Measurements from ENCODE around the gene OVCA2.

Gene OVCA2

DNA sequence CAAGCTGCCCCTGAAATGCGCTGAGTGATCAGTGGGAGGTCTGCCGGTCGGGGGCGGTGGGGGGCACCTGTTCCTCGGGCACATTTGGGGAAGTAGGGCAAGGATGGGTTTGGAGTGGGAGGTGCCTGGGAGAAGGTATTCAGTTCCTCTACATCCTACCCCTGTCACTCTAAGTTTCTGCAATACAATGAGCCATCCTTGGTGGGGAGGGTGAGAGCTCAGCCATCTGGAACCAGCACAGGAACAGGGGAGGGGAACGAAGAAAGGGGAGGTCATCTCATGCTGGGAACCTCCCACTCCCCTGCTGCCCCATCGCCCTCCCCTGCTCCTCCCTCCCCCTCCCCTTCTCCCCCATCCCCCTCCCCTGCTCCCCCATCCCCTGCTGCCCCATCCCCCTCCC lies 7.7 kb upstream of the OVCA2 start:
- no peak for DNase-seq (ENCODE audit: low read depth)

DNA sequence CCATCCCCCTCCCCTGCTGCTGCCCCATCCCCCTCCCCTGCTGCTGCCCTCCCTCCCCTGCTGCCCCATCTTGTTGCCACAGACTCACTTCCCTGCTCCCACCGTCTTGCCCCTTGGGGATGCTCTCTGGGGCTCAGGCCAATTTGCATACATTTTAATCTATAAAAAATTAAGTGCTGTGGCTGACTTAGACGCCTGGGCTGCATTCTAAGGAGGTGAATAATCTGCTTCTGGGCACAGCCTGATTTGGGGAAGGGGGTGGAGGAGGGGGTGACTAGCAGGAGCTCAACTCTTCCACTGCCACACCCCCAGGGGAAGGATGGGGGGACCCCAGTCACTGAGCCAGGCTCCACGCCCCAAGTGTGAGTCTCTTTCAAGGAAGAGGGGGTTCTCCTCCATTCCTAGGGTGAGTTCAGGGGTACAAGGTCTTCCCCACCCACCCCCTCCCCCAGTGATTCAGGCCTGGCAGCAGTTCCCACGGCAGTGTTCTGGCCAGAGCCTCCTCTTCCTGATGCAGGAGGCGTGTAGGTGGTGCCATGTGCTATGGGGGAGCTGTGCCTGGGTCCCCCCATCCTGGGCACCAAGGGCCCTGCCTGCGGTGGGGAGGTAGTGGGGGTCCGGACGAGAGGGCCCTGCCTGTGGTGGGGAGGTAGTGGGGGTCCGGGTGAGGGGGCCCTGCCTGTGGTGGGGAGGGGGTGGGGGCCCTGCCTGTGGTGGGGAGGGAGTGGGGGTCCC lies 6.8 kb upstream of the OVCA2 start:
- DNase-seq (ENCODE audit: low read depth) = no peak

- no peak for DNase-seq (ENCODE audit: low read depth)
These were observed 6.0 kb upstream of the OVCA2 start for GRCh38 chr17:2035541-2036488.

DNA sequence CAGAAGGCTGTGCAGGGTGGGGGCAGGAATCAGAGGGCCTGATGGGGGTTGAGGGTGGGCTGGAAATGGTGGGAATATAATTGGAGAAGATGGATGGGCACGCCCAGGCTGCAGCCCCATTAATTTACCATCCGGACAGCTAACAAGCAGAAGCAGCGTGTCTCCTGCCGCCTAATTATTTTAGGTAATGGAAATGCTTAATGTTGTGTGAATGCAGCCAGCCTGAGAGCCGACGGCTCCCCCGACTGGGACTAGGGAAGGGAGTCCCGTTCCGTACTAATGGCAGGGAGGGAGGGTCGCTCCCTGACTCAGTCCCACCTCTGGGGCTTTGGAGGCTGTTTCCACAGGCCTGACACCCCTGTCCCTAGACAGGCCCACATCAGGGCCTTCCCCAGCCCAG lies 4.7 kb upstream of the OVCA2 start:
- no peak for DNase-seq (ENCODE audit: low read depth)

- no peak for DNase-seq (ENCODE audit: low read depth)
These were observed 1.5 kb upstream of the OVCA2 start for GRCh38 chr17:2040219-2040827.

GRCh38 chr17:2040942-2041560 lies 771 bp upstream of the OVCA2 start:
- DNase-seq (ENCODE audit: low read depth) = no peak

DNA sequence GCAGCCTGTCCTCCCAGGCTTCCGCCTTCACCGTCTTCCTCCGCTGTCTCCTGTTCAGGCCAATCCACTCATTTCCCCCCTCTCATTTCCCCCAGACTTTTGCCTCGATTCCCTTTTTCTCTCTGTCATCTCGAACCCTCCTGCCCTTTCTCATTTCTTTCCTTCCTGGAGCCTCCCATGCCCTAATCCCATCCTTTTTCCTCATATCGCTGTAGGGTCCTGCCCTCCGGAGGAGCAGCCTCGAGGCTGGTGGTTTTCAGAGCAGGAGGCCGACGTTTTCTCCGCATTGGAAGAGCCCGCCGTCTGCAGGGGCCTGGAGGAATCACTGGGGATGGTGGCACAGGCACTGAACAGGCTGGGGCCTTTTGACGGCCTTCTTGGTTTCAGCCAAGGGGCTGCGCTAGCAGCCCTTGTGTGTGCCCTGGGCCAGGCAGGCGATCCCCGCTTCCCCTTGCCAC lies 597 bp downstream of the OVCA2 start:
- no peak for DNase-seq (ENCODE audit: low read depth)

DNA sequence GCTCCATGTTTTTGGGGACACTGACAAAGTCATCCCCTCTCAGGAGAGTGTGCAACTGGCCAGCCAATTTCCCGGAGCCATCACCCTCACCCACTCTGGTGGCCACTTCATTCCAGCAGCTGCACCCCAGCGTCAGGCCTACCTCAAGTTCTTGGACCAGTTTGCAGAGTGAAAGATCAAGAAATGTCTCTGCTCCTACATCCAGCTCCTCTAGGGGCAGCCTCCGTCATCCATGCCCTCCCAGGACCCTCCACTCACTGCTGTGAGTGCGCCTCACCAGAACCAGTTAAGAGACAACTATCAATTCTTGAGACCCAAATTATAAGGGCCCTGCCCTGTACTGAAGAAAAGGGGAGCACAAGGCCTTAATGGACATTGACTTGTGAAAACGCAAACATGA lies 1.1 kb downstream of the OVCA2 start:
- no peak for DNase-seq (ENCODE audit: low read depth)

DNA sequence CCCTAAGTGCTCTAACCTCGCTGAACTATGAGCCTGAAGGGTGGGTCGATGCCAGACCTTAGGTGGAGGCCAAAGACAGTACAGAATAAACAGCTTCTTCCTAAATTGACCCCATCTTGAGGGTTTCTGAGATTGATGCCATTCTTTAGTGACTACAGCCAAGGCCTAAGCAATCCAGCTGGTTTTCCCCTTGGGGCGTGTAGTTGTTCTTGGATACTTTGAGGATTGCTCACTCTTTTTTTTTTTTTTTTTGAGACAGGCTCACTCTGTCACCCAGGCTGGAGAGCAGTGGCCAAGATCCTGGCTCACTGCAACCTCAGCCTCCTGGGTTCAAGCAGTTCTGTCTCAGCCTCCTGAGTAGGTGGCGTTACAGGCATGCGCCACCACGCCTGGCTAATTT lies 2.0 kb downstream of the OVCA2 start:
- DNase-seq (ENCODE audit: low read depth) = no peak

GRCh38 chr17:2044263-2044894 lies 2.6 kb downstream of the OVCA2 start:
- DNase-seq (ENCODE audit: low read depth) = no peak

GRCh38 chr17:2047590-2047989 lies 5.8 kb downstream of the OVCA2 start:
- no peak for DNase-seq (ENCODE audit: low read depth)

GRCh38 chr17:2048805-2049204 lies 7.0 kb downstream of the OVCA2 start:
- DNase-seq (ENCODE audit: low read depth) = no peak

- DNase-seq (ENCODE audit: low read depth) = peak; percentile 81
These were observed 7.8 kb downstream of the OVCA2 start for GRCh38 chr17:2049333-2050299.

DNA sequence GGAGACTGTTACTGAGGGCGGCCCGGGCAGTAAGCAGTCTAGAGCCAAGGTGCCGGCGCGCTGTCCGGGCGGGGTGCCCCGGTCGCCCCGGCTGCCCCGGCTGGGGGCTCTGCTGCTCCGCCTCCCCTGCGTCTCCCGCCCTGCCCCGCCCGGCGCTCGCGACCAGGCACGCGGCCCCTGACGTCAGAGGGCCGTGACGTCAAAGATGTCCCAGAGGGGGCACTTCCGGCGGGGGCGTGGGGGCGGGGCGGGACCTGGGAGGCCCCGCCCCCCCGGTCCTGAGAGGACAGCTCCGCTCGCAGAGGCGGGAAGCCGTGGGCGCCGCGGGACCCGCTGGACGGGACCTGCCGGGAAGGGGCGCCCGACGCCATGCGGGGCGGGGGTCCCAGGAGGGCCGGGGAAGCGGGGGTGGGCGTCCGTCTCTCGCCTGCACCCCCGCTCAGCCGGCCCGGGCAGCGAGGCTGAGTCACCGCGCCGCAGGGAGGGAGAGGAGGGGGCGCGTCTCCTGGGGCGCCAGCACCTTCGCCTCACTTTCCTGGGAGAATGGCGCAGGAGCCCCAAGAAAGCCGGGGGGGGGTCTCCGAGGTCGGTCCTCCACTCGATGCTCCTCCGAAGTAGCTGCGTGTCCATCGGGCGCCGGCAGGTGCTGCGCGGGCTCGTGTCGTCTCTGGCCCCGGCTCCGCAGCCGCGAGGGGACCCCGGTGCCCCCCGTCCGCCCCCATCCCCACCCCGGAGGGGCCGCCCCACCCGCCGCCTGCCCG lies 8.7 kb downstream of the OVCA2 start:
- peak; percentile 66 for DNase-seq (ENCODE audit: low read depth)

DNA sequence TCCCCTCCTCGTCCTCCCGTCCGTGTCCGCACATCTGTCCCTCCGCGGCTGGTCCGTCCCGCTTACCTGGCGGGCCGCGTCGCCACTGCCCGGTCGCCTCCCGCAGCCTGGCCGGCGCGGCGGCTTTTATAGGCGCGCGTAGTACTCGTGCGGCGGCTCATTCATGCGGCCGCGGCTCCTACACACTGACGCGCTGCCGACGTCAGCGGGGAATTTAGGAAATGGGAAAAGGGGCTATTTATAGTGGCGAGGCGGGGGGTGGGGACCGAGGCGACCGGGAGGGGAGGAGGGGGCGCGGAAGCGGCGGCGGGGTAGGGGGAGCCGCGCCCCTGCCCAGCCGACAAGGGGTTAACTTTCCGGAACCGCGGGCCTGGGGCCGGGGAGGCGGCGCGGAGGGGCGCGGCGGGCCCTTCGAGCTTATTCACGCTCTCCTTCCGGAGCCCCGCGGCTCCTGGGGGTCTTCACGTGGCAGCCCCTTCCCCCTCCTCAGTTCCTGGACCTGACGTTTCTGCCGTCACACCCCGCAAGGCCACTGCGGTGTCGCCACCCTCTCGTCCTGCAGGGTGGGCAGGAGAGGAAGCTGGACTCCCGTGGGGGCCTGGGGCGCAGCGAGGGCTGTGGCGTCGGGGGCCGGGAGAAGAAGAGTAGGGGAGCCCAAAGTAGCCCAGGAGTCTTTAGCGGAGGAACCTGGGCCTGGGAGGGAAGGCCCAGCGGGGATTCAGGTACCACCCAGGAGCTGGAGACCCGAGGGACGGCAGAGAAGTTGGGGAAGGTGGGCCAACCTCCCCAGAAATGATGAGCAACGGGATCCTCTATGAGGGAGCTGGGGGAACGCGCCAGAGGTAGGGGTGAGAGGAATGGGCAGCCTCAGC lies 9.5 kb downstream of the OVCA2 start:
- DNase-seq (ENCODE audit: low read depth) = no peak

DNA sequence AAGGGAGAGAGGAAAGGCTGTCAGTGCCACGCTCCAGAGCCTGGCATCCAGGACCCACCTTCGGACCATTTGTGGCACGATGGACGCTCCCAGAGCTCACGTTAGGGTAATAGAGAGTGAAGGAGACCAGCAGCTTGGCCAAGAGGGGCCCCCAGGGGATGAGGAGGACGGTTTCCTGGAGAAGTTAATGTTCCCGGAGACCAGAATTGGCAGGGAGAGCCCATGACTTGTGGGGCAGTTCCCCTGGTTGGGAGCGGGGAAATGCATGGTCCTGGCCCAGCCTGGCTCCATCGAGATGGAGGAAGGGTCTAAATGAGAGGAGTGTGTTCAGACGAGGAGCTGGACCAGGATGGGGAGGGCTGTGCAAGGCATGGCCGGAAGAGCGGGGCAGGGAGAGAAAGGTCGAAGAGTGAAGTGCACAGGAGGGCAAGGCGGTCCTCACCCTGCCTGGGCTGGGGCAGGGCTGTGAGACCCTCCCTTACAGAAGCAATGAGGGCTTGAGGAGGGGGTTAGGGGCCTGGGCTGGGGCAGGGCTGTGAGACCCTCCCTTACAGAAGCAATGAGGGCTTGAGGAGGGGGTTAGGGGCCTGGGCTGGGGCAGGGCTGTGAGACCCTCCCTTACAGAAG lies 10.2 kb downstream of the OVCA2 start:
- no peak for DNase-seq (ENCODE audit: low read depth)

- peak; percentile 69 for DNase-seq (ENCODE audit: low read depth)
These were observed 11.8 kb downstream of the OVCA2 start for GRCh38 chr17:2053380-2054261.

- no peak for DNase-seq (ENCODE audit: low read depth)
These were observed 12.4 kb downstream of the OVCA2 start for GRCh38 chr17:2054262-2054511.

All from T-helper 22 cell (primary cell).